GM18868 (cell line): ENCODE results near the gene CASTOR1.

Experiments
- ATAC-seq: cut with Tn5 transposase; IDR thresholded peaks from one replicate; pipeline ENCODE4 v1.9.1; 2021; ENCODE audit warnings: mild to moderate bottlenecking, moderate library complexity; ENCODE audit not compliant: unreplicated experiment

The CASTOR1 gene

GRCh38 chr22:30301995-30302809, 12.9 kb upstream of the CASTOR1 start:
- ATAC-seq = no peak

- ATAC-seq = no peak
Observed at GRCh38 chr22:30299322-30299721, 10.0 kb upstream of the CASTOR1 start.

- ATAC-seq = no peak
Observed at GRCh38 chr22:30297991-30298701, 8.8 kb upstream of the CASTOR1 start.

- ATAC-seq = no peak
Observed at GRCh38 chr22:30297276-30297990, 8.1 kb upstream of the CASTOR1 start.

- ATAC-seq = no peak
Observed at GRCh38 chr22:30296833-30297232, 7.5 kb upstream of the CASTOR1 start.

GRCh38 chr22:30296324-30296723, 7.0 kb upstream of the CASTOR1 start:
- no peak for ATAC-seq

- ATAC-seq = no peak
Observed at GRCh38 chr22:30295576-30295975, 6.3 kb upstream of the CASTOR1 start.

GRCh38 chr22:30294830-30295229, 5.5 kb upstream of the CASTOR1 start:
- ATAC-seq = no peak

- no peak for ATAC-seq
Observed at GRCh38 chr22:30294066-30294465, 4.8 kb upstream of the CASTOR1 start.

GRCh38 chr22:30293026-30293425, 3.7 kb upstream of the CASTOR1 start:
- no peak for ATAC-seq

- no peak for ATAC-seq
Observed at GRCh38 chr22:30292069-30292970, 3.0 kb upstream of the CASTOR1 start.

- ATAC-seq = no peak
Observed at GRCh38 chr22:30291058-30291892, 2.0 kb upstream of the CASTOR1 start.

- ATAC-seq = no peak
Observed at GRCh38 chr22:30290342-30291057, 1.2 kb upstream of the CASTOR1 start.

- ATAC-seq = peak; percentile 20
Observed at GRCh38 chr22:30289980-30290313, 642 bp upstream of the CASTOR1 start.

- no peak for ATAC-seq
Observed at GRCh38 chr22:30288419-30289140, 725 bp downstream of the CASTOR1 start.

GRCh38 chr22:30287648-30288418, 1.5 kb downstream of the CASTOR1 start:
- no peak for ATAC-seq

GRCh38 chr22:30286813-30287647, 2.3 kb downstream of the CASTOR1 start:
- ATAC-seq = no peak
